GM21723 (cell line): Measurements from ENCODE around the gene HSDL1.
A peak's percentile ranks its signal among the peaks of the same experiment; 100 is the strongest.

Experiments
- ATAC-seq: cut with Tn5 transposase; IDR thresholded peaks from one replicate; pipeline ENCODE4 v1.9.1; 2021; ENCODE audit warnings: mild to moderate bottlenecking, moderate library complexity; ENCODE audit not compliant: unreplicated experiment

Gene HSDL1

DNA sequence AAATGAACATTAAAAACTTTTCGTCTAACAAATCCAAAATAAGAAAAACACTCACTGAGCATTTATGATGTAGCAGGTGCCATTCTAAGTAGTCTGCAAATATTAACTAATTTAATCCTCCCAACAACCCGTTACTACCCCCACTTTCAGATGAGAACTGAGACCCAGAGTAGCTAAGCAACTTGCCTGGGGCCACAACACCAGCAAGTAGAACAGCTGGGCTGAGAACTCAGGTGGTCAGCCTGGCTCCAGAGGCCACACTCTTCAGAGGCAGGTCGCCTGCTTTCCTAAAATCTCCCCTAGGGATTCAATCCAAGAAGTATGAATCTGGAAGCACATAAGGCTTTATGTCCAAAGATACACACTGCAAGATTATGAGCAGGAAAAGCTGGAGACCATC is 34.5 kb downstream of the HSDL1 start:
- no peak for ATAC-seq

GRCh38 chr16:84109598-84110335 is 35.2 kb downstream of the HSDL1 start:
- ATAC-seq, result no peak

DNA sequence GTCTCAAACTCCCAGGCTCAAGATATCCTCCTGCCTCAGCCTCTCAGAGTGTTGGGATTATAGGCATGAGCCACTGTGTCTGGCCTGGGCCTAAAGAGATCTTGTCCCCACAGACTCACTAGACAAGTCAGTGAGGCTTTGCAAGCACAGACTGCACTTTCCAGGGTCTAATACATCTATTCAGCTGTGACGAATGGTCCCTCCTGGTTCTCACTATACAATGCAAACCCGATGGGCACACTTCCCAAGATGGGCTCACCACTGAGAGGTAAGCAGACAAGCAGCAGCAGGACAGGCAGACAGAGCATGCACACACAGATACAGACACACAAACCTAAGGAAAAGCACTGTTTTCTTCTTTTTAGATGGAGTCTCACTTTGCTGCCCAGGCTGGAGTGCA is 37.1 kb downstream of the HSDL1 start:
- no peak for ATAC-seq

DNA sequence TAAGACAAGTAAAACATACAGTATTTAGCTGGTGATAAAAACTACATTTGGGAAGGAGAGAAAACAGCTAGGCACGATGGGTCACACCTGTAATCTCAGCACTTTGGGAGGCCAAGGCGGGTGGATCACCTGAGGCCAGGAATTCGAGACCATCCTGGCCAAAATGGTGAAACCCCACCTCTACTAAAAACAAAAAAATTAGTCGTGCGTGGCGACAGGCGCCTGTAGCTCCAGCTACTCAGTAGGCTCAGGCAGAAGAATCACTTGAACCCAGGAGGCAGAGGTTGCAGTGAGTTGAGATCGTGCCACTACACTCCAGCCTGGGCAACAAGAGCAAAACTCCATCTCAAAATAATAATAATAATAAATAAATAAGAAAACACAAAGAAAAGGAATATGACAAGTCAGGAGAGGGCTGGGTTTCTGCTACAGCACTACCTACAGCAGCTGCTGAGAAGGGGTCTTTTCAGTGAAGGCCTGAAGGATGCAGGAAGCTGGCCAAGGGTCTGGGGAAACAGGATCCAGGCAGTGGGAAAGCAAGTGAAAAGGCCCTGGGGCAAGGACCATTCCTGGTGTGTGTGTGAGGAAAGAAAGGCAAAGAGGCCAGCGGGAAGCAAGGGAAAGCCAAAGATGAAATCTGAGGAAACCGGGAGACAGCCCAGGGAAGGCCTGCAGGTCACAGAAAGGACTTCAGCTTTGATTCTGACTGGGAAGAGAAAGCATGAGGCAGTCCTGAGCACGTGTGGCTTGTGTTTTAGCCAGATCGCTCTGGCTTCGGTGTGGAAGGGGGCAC is 38.8 kb downstream of the HSDL1 start:
- ATAC-seq, result no peak

DNA sequence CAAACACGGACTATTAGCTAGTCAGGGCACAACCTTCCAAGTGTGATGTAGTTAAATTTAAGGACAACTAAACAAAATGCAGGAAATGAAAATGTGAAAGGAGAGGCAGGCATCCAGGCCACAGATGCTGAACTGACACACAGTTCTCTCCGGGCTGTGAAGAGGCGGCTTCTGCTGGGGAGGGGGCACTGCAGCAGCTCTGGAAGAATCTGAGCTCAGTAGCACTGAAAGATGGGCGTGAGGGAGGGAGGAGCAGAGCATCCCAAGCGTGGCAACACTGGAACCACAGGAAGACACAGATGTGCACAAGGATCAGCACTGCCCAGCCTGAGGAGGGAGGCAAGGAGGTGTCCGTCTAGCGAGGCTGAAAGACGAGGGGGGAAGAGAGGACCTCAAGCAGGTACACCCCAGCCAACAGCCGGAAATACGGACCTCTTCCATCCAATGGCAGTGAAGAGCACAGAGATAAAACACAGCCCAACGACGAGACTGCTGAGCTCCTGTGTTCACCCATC is 39.6 kb downstream of the HSDL1 start:
- ATAC-seq, result no peak

- no peak for ATAC-seq
Measured at GRCh38 chr16:84104231-84104630, 40.7 kb downstream of the HSDL1 start.

DNA sequence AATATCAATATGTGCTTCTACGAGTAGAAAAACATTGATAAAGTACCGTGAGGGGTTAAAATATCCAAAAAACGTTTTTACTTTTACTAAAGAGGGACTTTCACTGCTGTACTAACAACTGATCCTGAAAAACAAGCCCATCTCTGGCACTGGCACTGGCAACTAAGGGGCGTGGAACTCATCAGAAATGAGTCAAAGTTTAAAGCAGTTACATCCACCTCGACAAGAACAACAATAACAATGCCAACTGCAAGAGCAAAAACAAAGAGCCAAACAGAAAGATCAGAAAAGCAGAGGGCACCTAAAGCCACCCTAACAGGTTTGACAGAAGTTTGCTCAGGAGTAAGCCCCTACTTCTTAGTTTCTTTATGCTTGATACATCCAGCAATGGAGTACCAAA is 41.3 kb downstream of the HSDL1 start:
- ATAC-seq, result no peak

GRCh38 chr16:84098939-84099338 is 46.0 kb downstream of the HSDL1 start:
- ATAC-seq, result no peak

DNA sequence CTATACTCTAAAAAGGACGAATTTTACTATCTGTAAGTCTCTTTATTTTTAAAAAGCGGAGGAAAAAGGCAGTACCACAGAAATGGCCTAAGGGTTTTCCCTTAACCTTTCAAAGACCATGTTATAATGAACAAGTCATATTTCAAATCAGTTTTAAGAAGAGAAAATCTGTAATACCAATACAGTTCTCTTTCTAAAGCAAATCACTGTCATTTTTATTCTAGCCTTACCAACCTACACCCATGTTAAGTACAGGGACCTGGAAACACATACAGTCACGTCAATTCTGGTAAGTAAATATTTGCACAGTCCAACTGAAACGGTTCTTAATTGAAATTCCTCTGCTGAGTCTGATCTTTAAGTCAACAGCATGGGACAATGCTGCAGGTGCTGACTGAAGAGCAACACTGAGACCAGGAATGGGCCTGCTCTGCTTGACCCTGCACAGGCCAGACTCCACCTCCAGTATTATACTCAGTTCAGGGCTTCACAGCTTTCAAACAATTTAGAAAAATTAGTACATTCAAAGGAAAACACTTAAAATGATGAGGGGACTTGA is 48.5 kb downstream of the HSDL1 start:
- no peak for ATAC-seq

GRCh38 chr16:84095466-84095865 is 49.5 kb downstream of the HSDL1 start:
- no peak for ATAC-seq

- ATAC-seq, result no peak
Measured at GRCh38 chr16:84093879-84094270, 51.1 kb downstream of the HSDL1 start.

DNA sequence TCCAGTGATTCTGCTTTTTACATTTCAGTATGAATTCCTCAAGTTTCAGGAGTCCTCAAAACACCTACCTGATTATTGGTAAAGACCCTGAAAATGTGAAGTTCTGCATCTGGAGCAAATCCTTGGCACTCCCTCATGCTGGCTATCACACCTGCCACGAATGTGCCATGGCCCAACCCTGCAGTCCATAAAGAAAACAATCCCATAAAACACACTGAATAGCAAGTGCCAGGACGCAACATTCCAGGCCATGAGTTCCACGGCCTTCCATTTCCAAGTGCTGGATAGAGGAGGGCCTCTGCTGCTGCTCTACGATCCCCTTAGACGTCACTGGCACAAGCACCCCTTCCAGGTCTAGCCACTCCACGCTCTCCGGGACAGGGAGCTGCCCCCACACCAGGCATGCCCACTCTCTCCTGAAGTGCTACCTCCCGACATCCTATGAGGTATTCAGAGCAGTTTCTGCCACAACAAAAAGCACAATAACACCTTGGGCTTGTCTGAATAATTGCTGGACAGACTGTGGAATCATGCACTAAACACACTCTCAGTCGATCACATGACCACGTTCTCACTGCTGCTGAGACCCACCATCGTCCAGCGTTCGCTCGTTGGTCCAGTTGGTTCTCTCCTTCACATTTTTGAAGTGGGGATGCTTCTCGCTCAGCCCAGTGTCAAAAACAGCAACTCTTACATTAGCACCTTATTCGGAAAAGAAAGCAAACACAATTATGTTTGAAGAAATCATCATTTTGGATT is 51.7 kb downstream of the HSDL1 start:
- ATAC-seq, result no peak

GRCh38 chr16:84091460-84091859 is 53.5 kb downstream of the HSDL1 start:
- no peak for ATAC-seq

- ATAC-seq, result no peak
Measured at GRCh38 chr16:84090211-84090610, 54.8 kb downstream of the HSDL1 start.

DNA sequence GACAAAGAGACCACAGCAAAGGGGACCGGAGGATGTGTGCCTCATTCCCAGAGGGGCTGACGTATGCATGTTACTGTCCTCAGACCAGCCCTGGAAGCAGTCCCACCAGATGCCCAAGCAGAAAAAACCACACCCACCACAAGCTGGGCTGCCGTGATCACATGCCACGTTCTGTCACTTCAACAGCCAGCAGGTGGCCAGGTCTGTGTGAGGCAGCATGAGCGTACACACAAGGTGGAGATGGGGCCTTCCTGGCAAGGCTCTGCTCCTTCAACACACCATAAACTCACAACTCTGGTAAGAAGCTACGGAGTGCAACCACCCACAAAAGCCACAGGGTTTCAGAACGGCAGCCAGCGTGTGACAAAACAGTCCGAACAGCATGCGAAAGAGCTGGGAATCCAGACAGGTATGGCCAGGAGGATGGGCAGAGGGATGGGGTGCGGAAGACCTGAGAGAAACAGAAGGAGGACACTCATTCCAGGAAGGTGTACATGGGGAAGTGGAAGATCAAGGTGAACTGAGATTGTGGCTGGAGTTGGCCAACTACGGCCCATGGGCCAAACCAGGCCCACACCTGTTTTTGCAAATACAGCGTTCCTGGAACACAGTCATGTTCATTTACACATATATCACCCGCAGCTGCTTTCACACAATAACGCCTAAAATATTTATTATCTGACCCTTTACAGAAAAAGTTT is 56.1 kb downstream of the HSDL1 start:
- ATAC-seq, result peak; percentile 83

DNA sequence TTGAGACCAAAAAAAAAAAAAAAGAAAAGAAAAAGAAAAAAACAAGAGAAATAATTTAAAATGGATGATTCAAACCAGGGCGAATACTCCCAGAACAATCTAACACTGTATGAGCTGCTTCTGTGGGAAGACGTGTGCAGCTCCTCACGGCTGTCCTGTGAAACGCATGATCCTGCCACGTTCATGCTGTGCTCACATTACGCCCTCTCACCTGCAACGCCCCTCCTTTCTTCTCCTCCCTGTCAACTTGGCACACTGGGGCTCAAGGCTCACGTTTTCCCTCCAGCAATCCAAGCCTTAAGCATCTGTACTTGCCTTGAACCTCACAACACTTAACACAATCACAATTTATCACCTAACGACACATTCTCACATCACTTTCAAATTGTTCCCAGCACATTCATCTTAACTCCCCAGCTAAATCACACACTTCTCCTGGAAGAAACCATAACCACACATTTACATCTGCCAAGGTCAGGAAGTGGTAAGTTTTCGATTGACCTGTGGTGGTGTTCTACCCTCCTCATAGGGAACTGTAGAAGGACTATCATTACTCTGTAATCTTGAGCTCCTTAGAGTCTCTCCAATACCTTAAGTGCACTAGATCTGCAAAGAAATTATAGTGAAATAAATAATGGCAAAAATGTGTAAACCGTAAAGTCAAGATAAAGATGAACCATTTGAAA is 57.4 kb downstream of the HSDL1 start:
- ATAC-seq, result no peak

DNA sequence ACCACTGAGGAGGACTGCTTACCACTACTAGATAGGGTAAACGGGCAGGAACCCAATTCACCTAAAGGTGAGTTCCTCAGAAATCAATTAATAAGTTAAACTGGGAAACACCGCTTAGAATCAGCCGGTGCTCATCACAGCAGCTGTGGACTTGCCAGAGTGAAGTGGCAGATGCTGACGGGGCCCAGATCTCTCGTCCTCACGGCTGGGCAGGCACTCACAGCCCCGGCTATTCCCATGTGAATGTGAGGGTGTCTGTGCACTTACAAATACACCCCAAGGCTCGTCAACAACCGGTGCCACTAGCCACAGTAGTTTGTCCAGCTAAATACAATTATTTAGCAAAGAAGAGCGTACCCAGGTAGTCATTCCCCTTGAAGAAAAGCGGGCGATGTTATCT is 58.0 kb downstream of the HSDL1 start:
- no peak for ATAC-seq

DNA sequence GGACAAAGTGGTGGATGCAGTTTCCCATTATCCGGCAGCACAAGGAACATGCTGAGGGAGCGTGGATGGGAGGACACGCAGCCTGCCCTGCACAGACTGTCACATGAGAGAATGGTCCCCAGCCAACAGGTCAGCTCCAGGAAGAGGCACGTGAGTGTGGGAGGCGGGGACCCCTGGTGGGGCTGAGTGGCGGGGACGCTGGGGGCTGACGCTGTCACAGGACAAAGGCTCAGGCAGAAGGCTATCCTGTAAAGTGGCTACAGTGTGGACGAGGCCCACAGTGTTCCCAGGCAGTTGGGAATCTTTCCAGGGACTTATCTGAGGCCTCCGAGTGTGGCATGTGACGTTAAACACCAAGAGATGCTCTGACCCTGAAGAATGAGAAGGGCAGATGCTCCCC is 58.6 kb downstream of the HSDL1 start:
- ATAC-seq, result no peak

DNA sequence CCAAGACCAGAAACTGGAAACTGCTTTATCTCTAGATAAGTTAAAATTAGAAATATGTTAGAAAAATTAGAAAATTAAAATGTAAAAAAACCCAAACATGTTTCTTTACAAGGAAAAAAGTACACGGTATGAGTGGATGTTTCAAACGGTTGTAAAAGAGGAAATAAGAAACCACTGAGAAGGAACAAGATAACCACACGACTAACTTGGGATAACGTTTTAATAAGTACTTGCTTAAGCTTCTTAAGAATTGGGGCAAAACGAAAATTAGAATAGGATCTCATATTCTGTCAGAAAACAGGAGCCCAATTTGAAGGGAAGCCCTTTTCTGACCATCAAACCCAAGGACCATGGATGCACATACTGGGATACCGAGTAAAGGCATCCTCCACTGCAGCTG is 59.2 kb downstream of the HSDL1 start:
- ATAC-seq, result no peak

- no peak for ATAC-seq
Measured at GRCh38 chr16:84085271-84085667, 59.7 kb downstream of the HSDL1 start.
